ENCODE measurements around the gene NTRK2.

The NTRK2 gene

DNA sequence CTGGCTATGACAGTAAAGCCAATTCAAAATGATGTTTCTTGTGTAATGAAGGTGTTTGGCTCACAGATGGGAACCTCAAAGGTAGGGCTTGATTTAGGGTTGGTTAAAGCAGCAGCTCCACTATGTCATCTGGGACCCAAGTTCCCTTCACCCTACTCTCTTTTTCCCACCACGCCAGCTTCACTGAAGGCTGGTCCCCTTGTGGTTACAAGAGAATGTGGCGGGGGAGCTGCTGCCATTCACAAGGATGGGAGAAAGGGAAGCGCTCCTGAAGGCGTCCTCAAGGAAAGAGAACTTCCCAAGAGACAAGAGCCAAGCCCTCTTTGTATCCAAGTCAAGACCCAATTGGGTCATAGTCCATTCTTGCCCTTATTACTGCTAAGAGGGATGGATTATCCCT lies 72.7 kb downstream of the NTRK2 start:
- no peak for DNase-seq

DNA sequence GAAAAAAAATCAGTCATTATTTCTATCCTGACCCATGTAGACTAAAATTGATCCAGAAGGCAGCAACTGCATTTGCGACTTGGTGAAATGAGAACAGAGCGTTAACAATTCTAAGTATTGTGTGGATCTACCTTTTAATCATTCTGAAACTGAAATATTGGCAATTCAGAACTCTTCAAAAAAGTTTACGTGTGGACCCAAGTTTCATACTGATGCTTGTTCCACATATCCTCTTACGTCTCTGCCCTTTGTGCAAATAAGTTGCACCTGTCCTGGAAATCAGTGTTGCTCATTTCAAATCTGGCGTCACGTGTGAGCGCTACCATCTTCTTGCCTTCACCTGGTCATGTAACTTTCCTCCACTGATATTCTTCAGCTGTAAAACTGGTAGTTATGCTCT lies 74.7 kb downstream of the NTRK2 start:
- DNase-seq = no peak

DNA sequence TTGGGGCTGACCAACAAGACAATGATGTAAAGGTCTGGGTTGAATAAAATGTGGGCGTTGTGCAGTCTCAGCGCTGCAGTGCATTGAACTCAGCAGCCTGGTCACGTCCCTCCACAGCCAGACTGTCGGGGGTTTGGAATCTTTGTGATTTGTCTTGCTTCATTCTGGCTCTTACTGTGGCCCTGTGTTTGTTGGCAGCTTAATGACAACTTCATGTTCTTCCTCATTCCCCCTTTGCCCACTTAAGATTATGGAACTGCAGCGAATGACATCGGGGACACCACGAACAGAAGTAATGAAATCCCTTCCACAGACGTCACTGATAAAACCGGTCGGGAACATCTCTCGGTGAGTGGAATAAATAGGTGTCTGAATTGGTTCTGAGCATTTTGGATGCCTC lies 75.2 kb downstream of the NTRK2 start:
- DNase-seq = no peak

GRCh38 chr9:84748112-84748511 lies 78.6 kb downstream of the NTRK2 start:
- no peak for DNase-seq

DNA sequence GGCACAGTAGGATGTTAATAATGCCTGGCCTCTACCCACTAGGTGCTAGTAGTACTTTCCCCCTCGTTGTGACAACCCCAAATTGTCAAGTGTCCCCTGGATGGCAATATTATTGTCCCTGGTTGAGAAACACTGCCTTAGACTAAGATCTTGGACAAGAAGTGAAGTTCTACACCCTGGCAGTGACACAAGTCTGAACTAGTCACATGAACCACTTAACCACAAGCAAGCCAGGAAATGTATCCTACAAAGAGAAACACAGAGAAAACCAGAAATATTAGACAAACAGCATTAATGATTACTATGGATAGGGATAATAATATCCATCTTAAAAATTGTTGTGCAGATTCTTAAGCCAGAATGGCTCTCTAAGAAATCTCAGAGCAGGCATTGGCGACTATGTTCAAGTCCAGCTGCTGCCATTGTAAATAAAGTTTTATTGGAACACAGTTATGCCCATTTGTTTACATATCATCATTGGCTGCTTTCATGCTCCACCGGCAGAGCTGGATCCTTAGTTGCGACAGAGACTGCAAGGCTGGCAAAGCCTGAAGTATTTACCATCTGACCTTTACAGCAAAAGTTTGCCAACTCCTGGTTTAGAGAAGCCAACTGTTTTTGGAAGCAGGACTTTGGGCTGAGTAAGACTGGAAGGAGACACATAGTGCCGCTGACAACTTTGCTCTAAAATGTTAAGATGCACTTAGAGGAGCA lies 80.8 kb downstream of the NTRK2 start:
- no peak for DNase-seq

GRCh38 chr9:84751921-84752320 lies 82.4 kb downstream of the NTRK2 start:
- DNase-seq = no peak

DNA sequence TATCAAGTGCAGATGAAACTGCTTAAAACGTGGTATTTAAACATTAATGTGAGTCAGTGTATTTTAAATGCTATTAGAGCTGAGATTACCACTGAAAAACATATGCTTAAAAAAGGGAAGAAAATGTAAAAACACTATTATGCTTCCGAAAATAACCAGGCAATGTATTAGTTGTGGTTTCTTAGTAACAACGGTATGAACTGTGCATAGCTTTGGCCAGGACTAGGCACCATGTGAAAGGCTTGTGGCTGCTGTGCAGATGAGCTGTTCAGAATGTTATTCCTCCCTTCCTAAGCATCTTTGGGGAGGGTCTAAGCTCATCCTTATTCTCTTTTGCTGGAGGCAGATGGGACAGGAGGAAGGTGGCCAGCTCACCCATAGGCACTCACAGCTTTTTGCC lies 84.9 kb downstream of the NTRK2 start:
- no peak for DNase-seq

DNA sequence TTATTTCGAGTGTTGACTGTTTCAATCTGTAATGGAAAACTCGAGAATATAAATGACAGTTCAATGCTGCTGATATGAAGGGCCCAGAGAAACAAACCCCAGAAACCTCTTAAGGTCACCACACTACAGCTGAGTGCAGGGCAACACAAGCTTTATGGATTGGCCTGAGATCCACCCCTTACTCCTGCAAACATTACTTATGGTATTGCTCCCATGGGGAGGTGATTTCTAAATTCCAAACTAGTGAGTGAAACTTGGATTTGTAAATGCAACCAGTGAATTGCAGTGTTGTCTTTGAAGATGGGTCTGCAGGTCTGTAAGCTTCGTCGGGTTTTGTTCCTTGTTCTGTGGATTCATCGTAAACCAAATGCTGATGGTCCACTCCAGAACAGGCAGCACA lies 85.4 kb downstream of the NTRK2 start:
- DNase-seq = no peak

DNA sequence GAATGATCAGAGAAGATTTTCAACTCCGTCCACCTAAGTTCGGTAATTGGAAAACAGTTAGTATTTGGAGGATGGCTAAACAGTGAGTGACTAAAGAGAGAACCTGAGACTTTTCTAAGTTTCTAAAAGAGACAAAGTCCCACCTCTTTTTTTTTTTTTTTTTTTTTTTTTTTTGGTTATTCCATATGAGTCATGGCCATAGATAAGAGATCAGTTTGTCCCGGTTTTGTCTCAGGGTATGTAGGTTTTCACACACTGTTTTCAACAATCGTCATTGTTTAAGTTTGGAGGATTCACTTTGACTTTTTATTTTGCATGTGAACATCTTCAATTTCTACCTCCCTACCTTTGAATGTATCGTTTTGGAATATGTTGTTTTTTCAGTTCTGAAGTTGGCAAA lies 85.9 kb downstream of the NTRK2 start:
- no peak for DNase-seq

GRCh38 chr9:84756171-84756570 lies 86.6 kb downstream of the NTRK2 start:
- DNase-seq = no peak

DNA sequence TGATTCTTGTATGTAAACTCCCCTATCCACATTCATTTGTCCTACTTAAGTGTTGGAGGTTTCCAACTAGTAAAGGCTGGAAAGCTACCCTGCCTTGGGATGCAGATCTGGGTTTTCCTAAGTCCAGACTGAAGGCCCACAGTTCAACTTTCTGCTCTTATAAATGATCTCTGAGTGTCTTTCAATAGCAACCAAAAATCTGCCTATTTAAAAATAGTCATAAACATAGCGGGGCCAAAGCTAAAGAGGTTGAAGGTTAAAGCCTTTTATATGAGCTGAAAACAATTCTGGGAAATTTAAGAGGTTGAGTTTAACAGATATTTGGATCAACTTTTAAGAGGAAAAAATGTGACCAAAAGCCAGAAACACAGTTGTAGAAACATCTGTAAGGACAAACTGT lies 87.2 kb downstream of the NTRK2 start:
- DNase-seq = no peak

DNA sequence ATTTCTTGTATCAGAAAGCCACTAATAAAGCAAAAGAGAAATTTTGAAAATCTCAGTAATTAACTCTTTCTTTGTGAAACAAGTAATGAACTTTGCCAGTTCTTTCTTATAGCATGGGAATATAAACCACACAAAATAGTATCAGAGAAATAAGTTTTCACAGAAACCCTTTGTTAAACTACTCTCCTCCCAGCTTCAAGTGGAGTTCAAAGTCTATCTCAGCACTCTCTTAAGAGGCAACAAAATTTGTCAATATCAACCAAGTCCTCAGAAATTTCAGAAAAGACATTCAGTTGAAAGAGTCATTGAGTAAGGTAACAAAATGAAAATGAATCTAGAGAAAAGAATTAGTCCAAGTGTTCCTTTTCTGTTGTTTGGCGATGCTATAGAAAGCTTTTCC lies 89.3 kb downstream of the NTRK2 start:
- no peak for DNase-seq

DNA sequence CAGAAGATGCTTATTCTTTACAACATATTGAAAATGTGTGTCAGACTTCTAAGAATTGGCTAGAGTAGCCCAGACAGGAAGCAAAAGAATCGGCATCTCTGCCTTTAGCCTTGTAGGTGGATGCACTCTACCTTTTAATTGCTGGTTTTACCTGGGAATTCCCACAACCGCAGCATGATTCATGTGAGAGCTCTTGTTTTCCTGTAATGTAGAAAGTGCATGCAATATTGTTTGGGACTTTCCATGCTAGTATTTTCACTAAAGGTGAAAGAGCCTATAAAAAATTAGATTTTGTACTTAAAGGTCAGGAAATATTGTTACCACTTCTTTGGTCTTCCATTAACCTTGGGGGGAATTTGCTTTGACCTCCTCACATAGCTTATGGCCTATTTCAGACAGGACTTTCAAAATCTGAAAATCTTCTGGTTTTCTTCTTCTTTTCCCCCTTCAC lies 89.8 kb downstream of the NTRK2 start:
- DNase-seq = no peak

GRCh38 chr9:84759804-84760203 lies 90.3 kb downstream of the NTRK2 start:
- no peak for DNase-seq

- DNase-seq = no peak
These were observed 91.7 kb downstream of the NTRK2 start for GRCh38 chr9:84761137-84761808.

DNA sequence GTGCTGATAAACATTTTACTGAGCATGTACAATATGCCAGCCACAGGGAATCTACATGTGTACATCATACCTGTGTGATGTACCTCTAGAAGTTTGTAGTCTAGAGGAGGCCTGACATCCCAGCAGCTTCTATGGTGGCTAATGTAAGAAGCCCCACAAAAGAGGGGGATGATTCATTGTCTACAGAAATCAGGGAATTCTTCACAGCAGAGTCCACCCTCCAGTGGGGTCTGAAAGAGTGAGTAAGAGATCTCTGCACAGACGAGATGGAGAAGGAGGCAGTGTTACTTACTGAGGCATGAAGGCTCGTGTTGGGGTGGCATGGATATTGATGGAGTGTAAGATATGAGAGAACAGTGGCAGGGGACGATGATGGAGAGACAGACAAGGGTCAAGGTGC lies 103.0 kb downstream of the NTRK2 start:
- DNase-seq = no peak

DNA sequence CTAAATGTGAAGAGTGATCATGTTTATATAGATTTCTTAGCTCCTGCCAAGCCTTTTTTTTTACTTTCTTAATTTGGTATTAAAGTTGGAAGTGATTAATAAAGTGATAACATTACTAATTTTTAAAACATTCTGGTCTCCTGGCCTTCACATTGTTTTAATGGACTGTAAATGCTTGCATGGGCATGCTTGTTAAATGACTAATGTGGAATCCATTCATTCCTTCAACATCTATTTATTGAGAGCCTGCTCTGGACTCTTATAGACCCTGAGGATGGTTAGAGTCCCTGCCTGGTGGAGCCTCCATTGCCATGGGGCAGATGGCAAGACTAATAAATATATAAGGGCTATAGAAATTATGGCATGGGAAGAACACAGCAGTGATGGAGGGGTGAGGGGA lies 103.5 kb downstream of the NTRK2 start:
- DNase-seq = no peak

DNA sequence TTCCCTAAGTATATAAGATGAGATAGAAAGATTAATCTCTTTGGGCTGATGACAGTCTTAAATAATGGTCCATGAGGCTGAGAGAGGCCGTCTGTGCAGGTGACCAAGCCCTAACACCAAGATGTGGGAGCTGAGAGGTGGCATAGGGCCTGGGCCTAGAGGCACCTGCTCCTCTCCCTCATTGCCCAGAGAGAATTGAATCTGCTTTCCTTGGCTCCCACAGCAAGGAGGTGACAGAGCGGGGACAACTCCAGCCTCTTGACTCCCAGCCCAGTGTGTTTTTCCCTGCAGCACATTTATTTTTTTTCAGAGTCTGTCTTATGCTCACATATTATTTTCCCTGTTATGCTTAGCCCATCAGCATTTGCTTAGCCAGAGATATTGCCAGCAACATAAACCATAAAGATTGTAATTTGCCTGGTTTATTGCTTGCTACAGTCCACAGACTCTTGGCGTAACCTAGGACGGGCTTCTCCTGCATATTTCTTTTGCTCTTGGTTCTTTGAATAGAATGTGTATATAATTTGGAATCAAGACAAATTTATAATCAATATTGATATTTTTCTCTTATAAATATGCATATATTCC lies 105.6 kb downstream of the NTRK2 start:
- DNase-seq = no peak

GRCh38 chr9:84778570-84778969 lies 109.0 kb downstream of the NTRK2 start:
- no peak for DNase-seq

- DNase-seq = no peak
These were observed 110.4 kb downstream of the NTRK2 start for GRCh38 chr9:84779883-84780282.

GRCh38 chr9:84780385-84780784 lies 110.9 kb downstream of the NTRK2 start:
- DNase-seq = no peak

DNA sequence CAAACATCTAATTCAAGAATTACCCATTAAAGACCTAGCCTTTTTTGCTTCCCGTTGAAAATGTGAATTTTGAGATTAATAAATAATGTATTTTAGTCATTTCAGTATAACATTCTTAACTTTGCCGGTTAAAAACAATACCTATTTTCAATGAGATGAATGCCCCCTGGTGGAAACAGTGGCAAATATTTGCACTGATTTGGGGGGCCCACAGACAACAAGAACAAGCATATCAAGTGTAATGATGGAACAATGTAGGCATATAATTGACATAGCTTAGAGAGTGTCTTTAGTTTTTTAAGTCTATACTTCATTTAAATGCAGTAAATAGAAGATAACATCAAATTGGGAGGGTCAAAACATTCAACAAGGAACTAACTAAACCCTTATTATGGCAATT lies 111.9 kb downstream of the NTRK2 start:
- DNase-seq = no peak

- no peak for DNase-seq
These were observed 112.7 kb downstream of the NTRK2 start for GRCh38 chr9:84781931-84782866.

All from activated naive CD4-positive, alpha-beta T cell (primary cell).